GM12878 (cell line): ENCODE results near the gene FLNC.

Experiments used
- BCLAF1 ChIP-seq: fragments of 450-650 bp; IDR thresholded peaks from 2 replicates; pipeline ENCODE4 v1.6.1; 2017; ENCODE audit warnings: antibody characterized with exemption, mild to moderate bottlenecking, moderate library complexity
- CTCF ChIP-seq, 3 experiments: IDR thresholded peaks in 2 of 3; conservative IDR thresholded peaks in 1 of 3; 2 replicates each; pipeline ENCODE4 v1.5.1; 2011; ENCODE audit warnings: low read depth in 3 of 3, low read length in 3 of 3, mild to moderate bottlenecking in 3 of 3, control low read depth in 2 of 3, moderate library complexity in 2 of 3, inconsistent platforms in 1 of 3, mixed read lengths in 1 of 3; ENCODE audit not compliant: control insufficient read depth in 2 of 3, insufficient read depth in 1 of 3; ENCODE audit errors: extremely low read depth in 1 of 3
- EP300 ChIP-seq, 2 experiments: fragments of 150-350 bp in 1 of 2; IDR thresholded peaks; 2 replicates each; pipeline ENCODE4 v1.6.1; 2011 to 2012; ENCODE audit warnings: low read depth in 2 of 2, low read length in 2 of 2, borderline replicate concordance in 1 of 2, improper control_type of control experiment in 1 of 2, inconsistent platforms in 1 of 2; ENCODE audit not compliant: control insufficient read depth in 1 of 2
- EZH2 ChIP-seq: IDR thresholded peaks from 2 replicates; pipeline ENCODE4 v1.6.1; 2012; ENCODE audit warnings: low read depth, mild to moderate bottlenecking, control low read depth, inconsistent platforms, low read length, borderline replicate concordance; ENCODE audit not compliant: control insufficient read depth
- JUND ChIP-seq: IDR thresholded peaks from 2 replicates; pipeline ENCODE4 v1.6.1; 2012; ENCODE audit warnings: low read depth, mild to moderate bottlenecking, low read length, improper control_type of control experiment, moderate library complexity
- NFYA ChIP-seq: IDR thresholded peaks from 2 replicates; pipeline ENCODE4 v1.6.1; 2011; ENCODE audit warnings: low read depth, mild to moderate bottlenecking, low read length, improper control_type of control experiment, borderline replicate concordance
- TCF12 ChIP-seq: IDR thresholded peaks from 2 replicates; pipeline ENCODE4 v1.6.1; 2011; ENCODE audit warnings: low read depth, mild to moderate bottlenecking, low read length
- TF ChIP-seq, protein P1 (sequence below): IDR thresholded peaks from 2 replicates; pipeline ENCODE4 v1.6.1; 2011; ENCODE audit warnings: low read depth, low read length, improper control_type of control experiment, borderline replicate concordance
- TF ChIP-seq, protein P2 (sequence below): IDR thresholded peaks from 2 replicates; pipeline ENCODE4 v1.6.1; 2012; ENCODE audit warnings: low read depth, low read length, improper control_type of control experiment

DNA sequence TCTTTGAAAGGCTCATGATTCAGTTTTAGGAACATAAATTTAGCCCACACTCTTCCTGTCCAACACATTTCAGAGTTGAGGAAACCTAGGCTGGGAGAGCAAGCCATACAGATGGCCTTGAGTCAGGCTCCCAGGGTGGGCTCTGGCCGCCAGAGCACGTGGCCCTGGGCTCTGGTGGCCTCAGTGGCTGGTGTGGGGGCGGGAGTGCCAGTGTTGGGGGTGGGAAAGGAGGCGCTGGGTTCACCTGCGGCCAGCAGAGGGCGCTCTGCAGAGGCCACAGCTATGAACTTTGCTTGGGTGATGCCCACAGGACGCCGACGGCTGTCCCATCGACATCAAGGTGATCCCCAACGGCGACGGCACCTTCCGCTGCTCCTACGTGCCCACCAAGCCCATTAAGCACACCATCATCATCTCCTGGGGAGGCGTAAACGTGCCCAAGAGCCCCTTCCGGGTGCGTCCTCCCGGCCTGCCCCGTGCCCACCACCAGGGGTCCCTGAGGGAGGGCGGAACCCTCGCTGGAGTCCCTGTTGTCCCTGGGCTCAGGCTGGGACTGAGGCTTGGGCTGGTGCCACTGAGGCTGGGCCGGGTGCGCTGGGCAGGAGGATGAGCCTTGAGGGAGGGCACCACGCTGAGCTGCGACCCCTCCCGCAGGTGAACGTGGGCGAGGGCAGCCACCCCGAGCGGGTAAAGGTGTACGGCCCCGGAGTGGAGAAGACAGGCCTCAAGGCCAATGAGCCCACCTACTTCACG is 11.9 kb downstream of the FLNC start:
- TF ChIP-seq JUND, result no peak
- TF ChIP-seq CTCF (IDR thresholded peaks at IDR 0.05 in 2 of 3, conservative IDR thresholded peaks at IDR 0.05 in 1 of 3; ENCODE audit: control insufficient read depth in 2 of 3, extremely low read depth in 1 of 3, insufficient read depth in 1 of 3, low read depth in 3 of 3, low read length in 3 of 3), result peak; percentile 49 to 85 (median 52); a peak in 5 of 6 replicates
- no peak for TF ChIP-seq TCF12
- TF ChIP-seq EZH2, result no peak
- TF ChIP-seq, protein P1, sequence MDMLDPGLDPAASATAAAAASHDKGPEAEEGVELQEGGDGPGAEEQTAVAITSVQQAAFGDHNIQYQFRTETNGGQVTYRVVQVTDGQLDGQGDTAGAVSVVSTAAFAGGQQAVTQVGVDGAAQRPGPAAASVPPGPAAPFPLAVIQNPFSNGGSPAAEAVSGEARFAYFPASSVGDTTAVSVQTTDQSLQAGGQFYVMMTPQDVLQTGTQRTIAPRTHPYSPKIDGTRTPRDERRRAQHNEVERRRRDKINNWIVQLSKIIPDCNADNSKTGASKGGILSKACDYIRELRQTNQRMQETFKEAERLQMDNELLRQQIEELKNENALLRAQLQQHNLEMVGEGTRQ, result no peak
- TF ChIP-seq NFYA, result no peak
- TF ChIP-seq, protein P2, sequence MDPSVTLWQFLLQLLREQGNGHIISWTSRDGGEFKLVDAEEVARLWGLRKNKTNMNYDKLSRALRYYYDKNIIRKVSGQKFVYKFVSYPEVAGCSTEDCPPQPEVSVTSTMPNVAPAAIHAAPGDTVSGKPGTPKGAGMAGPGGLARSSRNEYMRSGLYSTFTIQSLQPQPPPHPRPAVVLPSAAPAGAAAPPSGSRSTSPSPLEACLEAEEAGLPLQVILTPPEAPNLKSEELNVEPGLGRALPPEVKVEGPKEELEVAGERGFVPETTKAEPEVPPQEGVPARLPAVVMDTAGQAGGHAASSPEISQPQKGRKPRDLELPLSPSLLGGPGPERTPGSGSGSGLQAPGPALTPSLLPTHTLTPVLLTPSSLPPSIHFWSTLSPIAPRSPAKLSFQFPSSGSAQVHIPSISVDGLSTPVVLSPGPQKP, result no peak
- TF ChIP-seq BCLAF1, result no peak
- no peak for TF ChIP-seq EP300 (IDR thresholded peaks at IDR 0.05; ENCODE audit: borderline replicate concordance in 1 of 2, control insufficient read depth in 1 of 2, low read depth in 2 of 2, low read length in 2 of 2)
